Sigmoid colon (tissue), 7 donors: ENCODE data around the gene CATSPERE. TPM values are rescaled to one million over a fixed set of nuclear protein-coding genes. Genes with fewer than 3 reads are reported as not detected.

Source experiments
- DNase-seq: peaks from one replicate; pipeline ENCODE4 v3.0.0-alpha.2; 2019
- H3K27ac ChIP-seq, 4 donors: fragments of 200-600 bp; sonication (generic); one replicate each; pipeline ENCODE4 v1.5.1; 2016 to 2019; ENCODE audit warnings: mild to moderate bottlenecking in 1 of 4
- H3K27me3 ChIP-seq, 3 donors: fragments of 200-600 bp; sonication (generic); one replicate each; pipeline ENCODE4 v1.5.1; 2019; ENCODE audit warnings: mild to moderate bottlenecking in 1 of 3
- H3K36me3 ChIP-seq, 4 donors: fragments of 200-600 bp; sonication (generic); one replicate each; pipeline ENCODE4 v1.5.1; 2016 to 2019
- H3K4me1 ChIP-seq, 4 donors: fragments of 200-600 bp; sonication (generic); one replicate each; pipeline ENCODE4 v1.5.1; 2017 to 2019
- H3K4me3 ChIP-seq, 4 donors: fragments of 200-600 bp; sonication (generic); one replicate each; pipeline ENCODE4 v1.5.1; 2017 to 2019; ENCODE audit warnings: mild to moderate bottlenecking in 2 of 4, moderate library complexity in 1 of 4
- H3K9me3 ChIP-seq, 4 donors: fragments of 200-600 bp in 3 of 4; sonication (generic) in 3 of 4; one replicate each; pipeline versions ENCODE4 v1.5.1 to v1.6.1; 2013 to 2019
- CTCF ChIP-seq, 4 experiments: fragments of 450-650 bp in 3 of 4; fragments of 200-600 bp in 1 of 4; IDR thresholded peaks; one replicate each; pipeline ENCODE4 v1.5.1; 2016 to 2019; ENCODE audit warnings: antibody characterized with exemption in 4 of 4, mild to moderate bottlenecking in 3 of 4, moderate library complexity in 2 of 4
- EP300 ChIP-seq, 4 donors: sonication (generic); formaldehyde crosslinking; IDR thresholded peaks; one replicate each; pipeline ENCODE4 v1.6.1; 2017; ENCODE audit warnings: antibody characterized with exemption in 4 of 4
- POLR2A ChIP-seq, 2 donors: fragments of 450-650 bp; IDR thresholded peaks; one replicate each; pipeline ENCODE4 v1.6.1; 2016; ENCODE audit warnings: antibody characterized with exemption in 2 of 2, mild to moderate bottlenecking in 2 of 2, moderate library complexity in 2 of 2
- POLR2AphosphoS5 ChIP-seq, 4 donors: sonication (generic); formaldehyde crosslinking; IDR thresholded peaks; one replicate each; pipeline ENCODE4 v1.6.1; 2017; ENCODE audit warnings: antibody characterized with exemption in 4 of 4
- WGBS, 2 donors: extraction: QIAGEN DNeasy Blood & Tissue Kit; methylation state at CpG; one replicate each; pipeline ENCODE4 v1.1.7; 2013; 5-methylcytosine and 5-hydroxymethylcytosine counted together
- intact Hi-C: fragments of 100-400 bp; cut with DNase I; formaldehyde crosslinking; loops from one replicate; pipeline ENCODE4 v1.15.1; 2023
- polyA plus RNA-seq, 3 donors: library from polyadenylated mRNA; stranded (reverse); fragments of 200-250 nt; gene quantifications; one replicate each; pipeline ENCODE4 v1.2.3, GENCODE V29; 2013
- total RNA-seq, 4 donors: library from RNA; depleted of rRNA; stranded (reverse); fragments of >200 nt; gene quantifications; one replicate each; pipeline ENCODE4 v1.1.0, GENCODE V29; 2016
- donor health status: healthy with polysubstance abuse.
- donor health status: Bipolar disorder and iron deficiency.
- donor health status: healthy.

The CATSPERE gene
- total and polyA plus RNA-seq, 7 donors = 0.31 to 2.0 (median 1.4) TPM; not detected in 2

GRCh38 chr1:244431166-244431565 is 29.9 kb upstream of the CATSPERE start:
- Histone ChIP-seq H3K27ac (no peak overlapping the region), H3K4me3 (no peak overlapping the region), H3K36me3 (peaks cover 0 to 41% (median 0%) of the 10 kb centered on the region in 4 donors), H3K9me3 (no peaks in the 10 kb centered on the region), H3K27me3 (no peaks in the 10 kb centered on the region), H3K4me1 (no peaks in the 10 kb centered on the region)
- no peak for TF ChIP-seq CTCF (IDR thresholded peaks at IDR 0.05)
- TF ChIP-seq POLR2AphosphoS5 (IDR thresholded peaks at IDR 0.05) = no peak
- TF ChIP-seq POLR2A (IDR thresholded peaks at IDR 0.05) = no peak
- no peak for TF ChIP-seq EP300 (IDR thresholded peaks at IDR 0.05)
- DNase-seq = no peak
- intact Hi-C loops = no loop called here

GRCh38 chr1:244435562-244436205 is 25.4 kb upstream of the CATSPERE start:
- Histone ChIP-seq H3K9me3 (no peaks in the 10 kb centered on the region), H3K27me3 (no peaks in the 10 kb centered on the region), H3K4me3 (no peak overlapping the region), H3K27ac (no peak overlapping the region), H3K4me1 (peaks cover 0 to 21% (median 8%) of the 10 kb centered on the region in 4 donors), H3K36me3 (peaks cover 0 to 44% (median 0%) of the 10 kb centered on the region in 4 donors)
- no peak for DNase-seq
- intact Hi-C loops = no loop called here
- TF ChIP-seq POLR2A (IDR thresholded peaks at IDR 0.05) (no peak), CTCF (IDR thresholded peaks at IDR 0.05) (no peak), EP300 (IDR thresholded peaks at IDR 0.05) (no peak), POLR2AphosphoS5 (IDR thresholded peaks at IDR 0.05) (no peak)
- WGBS, 2 donors = 22 to 61% methylated on average over 6 of the region's 6 CpGs

- DNase-seq = no peak
- Histone ChIP-seq H3K36me3 (peaks cover 0 to 40% (median 0%) of the 10 kb centered on the region in 4 donors), H3K4me1 (peaks cover 0 to 21% (median 8%) of the 10 kb centered on the region in 4 donors), H3K27me3 (no peaks in the 10 kb centered on the region), H3K4me3 (no peak overlapping the region), H3K9me3 (no peaks in the 10 kb centered on the region), H3K27ac (no peak overlapping the region)
- intact Hi-C loops = no loop called here
- TF ChIP-seq CTCF (IDR thresholded peaks at IDR 0.05) = no peak
- no peak for TF ChIP-seq POLR2AphosphoS5 (IDR thresholded peaks at IDR 0.05)
- TF ChIP-seq EP300 (IDR thresholded peaks at IDR 0.05) = no peak
- no peak for TF ChIP-seq POLR2A (IDR thresholded peaks at IDR 0.05)
- 63 to 82% methylated on average over 7 of the region's 7 CpGs for WGBS, 2 donors
These were observed 24.6 kb upstream of the CATSPERE start for GRCh38 chr1:244436336-244437085.

- peaks cover 0 to 22% (median 9%) of the 10 kb centered on the region in 4 donors for H3K4me1 ChIP-seq
- no peak overlapping the region for H3K27ac ChIP-seq
- no peak for DNase-seq
- H3K36me3 ChIP-seq = peaks cover 0 to 34% (median 0%) of the 10 kb centered on the region in 4 donors
- H3K4me3 ChIP-seq = no peak overlapping the region
- intact Hi-C loops = no loop called here
- no peaks in the 10 kb centered on the region for H3K9me3 ChIP-seq
- H3K27me3 ChIP-seq = no peaks in the 10 kb centered on the region
- no peak for TF ChIP-seq POLR2AphosphoS5 (IDR thresholded peaks at IDR 0.05)
- TF ChIP-seq CTCF (IDR thresholded peaks at IDR 0.05) = no peak
- TF ChIP-seq POLR2A (IDR thresholded peaks at IDR 0.05) = no peak
- no peak for TF ChIP-seq EP300 (IDR thresholded peaks at IDR 0.05)
These were observed 24.0 kb upstream of the CATSPERE start for GRCh38 chr1:244437086-244437468.
